ENCODE results near the gene KCNMB2.

The KCNMB2 gene

DNA sequence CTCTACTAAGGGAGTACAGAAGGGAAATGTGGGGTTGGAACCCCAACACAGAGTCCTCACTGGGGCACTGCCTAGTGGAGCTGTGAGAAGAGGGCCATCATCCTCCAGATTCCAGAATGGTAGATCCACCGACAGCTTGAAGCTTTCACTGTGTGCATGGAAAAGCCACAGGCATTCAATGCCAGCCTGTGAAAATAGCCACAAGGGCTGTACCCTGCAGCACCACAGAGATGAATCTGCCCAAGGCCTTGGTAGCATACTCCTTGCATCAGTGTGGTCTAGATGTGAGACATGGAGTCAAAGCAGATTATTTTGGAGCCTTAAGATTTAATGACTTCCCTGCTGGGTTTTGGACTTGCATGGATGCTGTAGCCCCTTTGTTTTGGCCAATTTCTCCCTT lies 39.3 kb upstream of the KCNMB2 start:
- TF ChIP-seq SPI1 (IDR thresholded peaks at IDR 0.05; ENCODE audit: borderline replicate concordance, low read depth) (no peak), CTCF (IDR thresholded peaks at IDR 0.05; ENCODE audit: insufficient read depth, low read length) (no peak)

GRCh38 chr3:178498871-178499270 lies 37.4 kb upstream of the KCNMB2 start:
- no peak for DNase-seq (ENCODE audit: low read depth in 1 of 2, low spot score in 1 of 2)
- TF ChIP-seq REST (IDR thresholded peaks at IDR 0.05; ENCODE audit: insufficient replicate concordance, low read depth) (no peak), SPI1 (IDR thresholded peaks at IDR 0.05; ENCODE audit: borderline replicate concordance, low read depth) (no peak), CTCF (IDR thresholded peaks at IDR 0.05; ENCODE audit: insufficient read depth, low read length) (no peak), POLR2AphosphoS5 (IDR thresholded peaks at IDR 0.05; ENCODE audit: low read depth) (no peak), GABPA (IDR thresholded peaks at IDR 0.05; ENCODE audit: low read depth) (no peak)
- no peaks in the 10 kb centered on the region for H3K27me3 ChIP-seq (ENCODE audit: insufficient read depth, poor library complexity, severe bottlenecking)

More for the DNA sequence above, 39.3 kb upstream of the KCNMB2 start:
- Histone ChIP-seq H3K4me3 (replicated peaks; ENCODE audit: insufficient read depth, low read length) (no peak overlapping the region), H3K27ac (replicated peaks) (no peak overlapping the region), H3K27me3 (ENCODE audit: insufficient read depth, poor library complexity, severe bottlenecking) (no peaks in the 10 kb centered on the region)
- no peak for DNase-seq (ENCODE audit: low read depth in 1 of 2, low spot score in 1 of 2)

GRCh38 chr3:178500631-178501030 lies 35.6 kb upstream of the KCNMB2 start:
- Histone ChIP-seq H3K27me3 (ENCODE audit: insufficient read depth, poor library complexity, severe bottlenecking) (no peaks in the 10 kb centered on the region), H3K4me3 (replicated peaks; ENCODE audit: insufficient read depth, low read length) (no peak overlapping the region), H3K27ac (replicated peaks) (no peak overlapping the region)
- no peak for DNase-seq (ENCODE audit: low read depth in 1 of 2, low spot score in 1 of 2)
- no peak for TF ChIP-seq CTCF (IDR thresholded peaks at IDR 0.05; ENCODE audit: insufficient read depth, low read length)
- no peak for TF ChIP-seq GABPA (IDR thresholded peaks at IDR 0.05; ENCODE audit: low read depth)
- no peak for TF ChIP-seq REST (IDR thresholded peaks at IDR 0.05; ENCODE audit: insufficient replicate concordance, low read depth)
- TF ChIP-seq SPI1 (IDR thresholded peaks at IDR 0.05; ENCODE audit: borderline replicate concordance, low read depth): no peak
- no peak for TF ChIP-seq POLR2AphosphoS5 (IDR thresholded peaks at IDR 0.05; ENCODE audit: low read depth)

More at GRCh38 chr3:178498871-178499270, 37.4 kb upstream of the KCNMB2 start:
- H3K27ac ChIP-seq (replicated peaks): no peak overlapping the region
- no peak overlapping the region for H3K4me3 ChIP-seq (replicated peaks; ENCODE audit: insufficient read depth, low read length)

DNA sequence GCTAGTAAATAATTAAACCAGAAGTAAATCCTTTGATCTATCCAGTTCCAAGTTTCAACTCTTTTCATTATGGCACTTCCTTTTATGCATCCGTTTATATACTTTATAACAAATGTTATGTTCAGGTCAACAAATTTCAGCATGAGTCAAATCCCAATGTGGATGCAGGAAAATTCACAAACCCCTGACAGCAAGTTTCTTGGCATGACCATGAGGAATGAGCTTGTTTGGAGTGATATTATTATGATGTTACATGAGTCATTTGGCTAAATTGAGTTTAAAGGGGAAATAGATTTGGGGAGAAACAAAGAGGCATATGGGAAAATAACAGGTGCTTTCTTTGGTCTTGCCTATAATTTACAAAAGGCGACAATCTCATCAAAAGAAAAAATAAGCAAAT lies 32.1 kb upstream of the KCNMB2 start:
- TF ChIP-seq CTCF (IDR thresholded peaks at IDR 0.05; ENCODE audit: insufficient read depth, low read length): no peak
- TF ChIP-seq REST (IDR thresholded peaks at IDR 0.05; ENCODE audit: insufficient replicate concordance, low read depth): no peak
- TF ChIP-seq GABPA (IDR thresholded peaks at IDR 0.05; ENCODE audit: low read depth): no peak
- no peak for TF ChIP-seq POLR2AphosphoS5 (IDR thresholded peaks at IDR 0.05; ENCODE audit: low read depth)
- no peak for TF ChIP-seq SPI1 (IDR thresholded peaks at IDR 0.05; ENCODE audit: borderline replicate concordance, low read depth)
- no peak overlapping the region for H3K27ac ChIP-seq (replicated peaks)
- no peaks in the 10 kb centered on the region for H3K27me3 ChIP-seq (ENCODE audit: insufficient read depth, poor library complexity, severe bottlenecking)
- H3K4me3 ChIP-seq (replicated peaks; ENCODE audit: insufficient read depth, low read length): no peak overlapping the region
- DNase-seq (ENCODE audit: low read depth in 1 of 2, low spot score in 1 of 2): no peak

All from HL-60 (cell line).